WTC11 (cell line): ENCODE data around the gene ESYT3. TPM values are rescaled to one million over a fixed set of nuclear protein-coding genes. Genes with fewer than 3 reads are reported as not detected.

Experiments
- ATAC-seq: fragments of 200-7000 bp; cut with Tn5 transposase; 2 replicates; pipeline ENCODE4 v1.10.0; 2021; ENCODE audit warnings: mild to moderate bottlenecking, moderate library complexity
- CTCF ChIA-PET: fragments of 300-600 bp; sonication (Branson Sonifier 250); formaldehyde crosslinking; loops from one replicate; lab custom pipeline; 2021; ENCODE audit warnings: antibody characterized with exemption; lab: Charles Lee
- POLR2A ChIA-PET: fragments of 350-600 bp; sonication (Branson Sonifier 250); formaldehyde crosslinking; loops from one replicate; lab custom pipeline; 2021; ENCODE audit warnings: antibody characterized with exemption; lab: Charles Lee
- DNase-seq: peaks from one replicate; pipeline ENCODE4 v3.0.0; 2021; ENCODE audit warnings: low spot score
- H3K27ac Mint-ChIP-seq: 2 replicates; pipeline ENCODE4 v1.8.0; 2021; ENCODE audit warnings: mixed read lengths
- H3K27me3 Mint-ChIP-seq: 2 replicates; pipeline ENCODE4 v1.8.0; 2021; ENCODE audit warnings: low read depth, mild to moderate bottlenecking, moderate library complexity, mixed read lengths
- H3K36me3 Mint-ChIP-seq: 2 replicates; pipeline ENCODE4 v1.8.0; 2021; ENCODE audit warnings: mixed read lengths
- H3K4me1 Mint-ChIP-seq: 2 replicates; pipeline ENCODE4 v1.8.0; 2022; ENCODE audit warnings: mixed read lengths
- H3K4me3 Mint-ChIP-seq: 2 replicates; pipeline ENCODE4 v1.8.0; 2021; ENCODE audit warnings: mild to moderate bottlenecking, moderate library complexity, mixed read lengths
- H3K9me3 Mint-ChIP-seq: 2 replicates; pipeline ENCODE4 v1.8.0; 2021; ENCODE audit warnings: mixed read lengths
- CTCF ChIP-seq: fragments of 200-600 bp; IDR thresholded peaks from 2 replicates; pipeline ENCODE4 v1.8.0; 2022; ENCODE audit warnings: antibody characterized with exemption
- ESRRA ChIP-seq: sonication (generic); formaldehyde crosslinking; IDR thresholded peaks from 2 replicates; pipeline ENCODE4 v1.8.1; 2022; ENCODE audit warnings: mild to moderate bottlenecking, missing genetic modification reagents, borderline replicate concordance
- FOXP1 ChIP-seq: sonication (generic); formaldehyde crosslinking; IDR thresholded peaks from 2 replicates; pipeline ENCODE4 v1.8.0; 2022; ENCODE audit warnings: missing genetic modification reagents, mild to moderate bottlenecking, moderate library complexity, borderline replicate concordance
- GRHL2 ChIP-seq: fragments of 250-450 bp; sonication (Bioruptor Pico); IDR thresholded peaks from 2 replicates; pipeline ENCODE4 v1.8.0; 2022; ENCODE audit warnings: mild to moderate bottlenecking, moderate library complexity; ENCODE audit not compliant: insufficient replicate concordance, severe bottlenecking
- GTF2I ChIP-seq: fragments of 250-450 bp; sonication (Bioruptor Pico); conservative IDR thresholded peaks from 2 replicates; pipeline ENCODE4 v1.4.0; 2021; ENCODE audit warnings: mild to moderate bottlenecking
- JUN ChIP-seq: sonication (generic); formaldehyde crosslinking; IDR thresholded peaks from 2 replicates; pipeline ENCODE4 v1.8.0; 2023; ENCODE audit warnings: mild to moderate bottlenecking, missing genetic modification reagents
- MAX ChIP-seq: sonication (generic); formaldehyde crosslinking; IDR thresholded peaks from 2 replicates; pipeline ENCODE4 v1.8.0; 2022; ENCODE audit warnings: mild to moderate bottlenecking, missing genetic modification reagents
- MLX ChIP-seq: sonication (generic); formaldehyde crosslinking; IDR thresholded peaks from 2 replicates; pipeline ENCODE4 v1.8.1; 2023; ENCODE audit warnings: mild to moderate bottlenecking, missing genetic modification reagents, moderate library complexity
- NR1H2 ChIP-seq: sonication (generic); formaldehyde crosslinking; IDR thresholded peaks from 2 replicates; pipeline ENCODE4 v1.9.0; 2021; ENCODE audit warnings: mild to moderate bottlenecking, moderate library complexity, missing genetic modification reagents
- OVOL2 ChIP-seq: fragments of 250-450 bp; sonication (Bioruptor Pico); IDR thresholded peaks from 2 replicates; pipeline ENCODE4 v1.9.0; 2021; ENCODE audit warnings: mild to moderate bottlenecking, borderline replicate concordance
- RORB ChIP-seq: fragments of 250-450 bp; sonication (Bioruptor Pico); IDR thresholded peaks from 2 replicates; pipeline ENCODE4 v1.9.0; 2021; ENCODE audit warnings: mild to moderate bottlenecking
- SMAD3 ChIP-seq: sonication (generic); formaldehyde crosslinking; IDR thresholded peaks from 2 replicates; pipeline ENCODE4 v1.8.0; 2022; ENCODE audit warnings: missing genetic modification reagents, mild to moderate bottlenecking, borderline replicate concordance
- TCF7 ChIP-seq: sonication (generic); formaldehyde crosslinking; IDR thresholded peaks from 2 replicates; pipeline ENCODE4 v1.8.0; 2022; ENCODE audit warnings: mild to moderate bottlenecking, low read depth, missing genetic modification reagents, moderate library complexity
- TEAD4 ChIP-seq: sonication (generic); formaldehyde crosslinking; IDR thresholded peaks from 2 replicates; pipeline ENCODE4 v1.8.0; 2022; ENCODE audit warnings: mild to moderate bottlenecking, missing genetic modification reagents
- ZMAT4 ChIP-seq: fragments of 250-450 bp; sonication (Bioruptor Pico); IDR thresholded peaks from 2 replicates; pipeline ENCODE4 v1.9.0; 2021; ENCODE audit warnings: mild to moderate bottlenecking
- ZNF121 ChIP-seq: sonication (generic); formaldehyde crosslinking; IDR thresholded peaks from 2 replicates; pipeline ENCODE4 v1.8.0; 2023; ENCODE audit warnings: missing genetic modification reagents
- ZNF219 ChIP-seq: sonication (generic); formaldehyde crosslinking; IDR thresholded peaks from 2 replicates; pipeline ENCODE4 v1.8.0; 2023; ENCODE audit warnings: missing genetic modification reagents, mild to moderate bottlenecking, borderline replicate concordance
- ZNF232 ChIP-seq: sonication (generic); formaldehyde crosslinking; IDR thresholded peaks from 2 replicates; pipeline ENCODE4 v1.8.0; 2022; ENCODE audit warnings: mild to moderate bottlenecking, missing genetic modification reagents
- ZNF425 ChIP-seq: fragments of 250-450 bp; sonication (Bioruptor Pico); conservative IDR thresholded peaks from 2 replicates; pipeline ENCODE4 v1.9.0; 2021; ENCODE audit warnings: mild to moderate bottlenecking
- total RNA-seq: library from RNA; stranded (reverse); gene quantifications from 3 replicates; pipeline ENCODE4 v1.2.3, GENCODE V29; 2021

ESYT3 gene
- total RNA-seq, 1 experiment from 2014 or later = 6.4 TPM

GRCh38 chr3:138394686-138395085, 39.7 kb upstream of the ESYT3 start (continued):
- TF ChIP-seq MAX (CRISPR knock-in tag) (no peak), GTF2I (CRISPR knock-in tag) (no peak), GRHL2 (CRISPR knock-in tag) (no peak), TEAD4 (no peak)

GRCh38 chr3:138395865-138396751, 38.3 kb upstream of the ESYT3 start:
- H3K4me1 Mint-ChIP-seq = peaks cover 20% of the 10 kb centered on the region
- no peaks in the 10 kb centered on the region for H3K27me3 Mint-ChIP-seq
- POLR2A ChIA-PET = no interaction called here
- H3K27ac Mint-ChIP-seq = peak overlapping the region; percentile 34
- H3K4me3 Mint-ChIP-seq = no peak overlapping the region
- peak; percentile 66 for ATAC-seq
- CTCF ChIA-PET = interaction anchor here (1.0 to 4.6 kb wide), 13 partner anchors 9 to 540 kb away, joined by 3 to 33 read pairs (median 5); partner anchors contain the start of gene ESYT3
- TF ChIP-seq ZNF425 (CRISPR knock-in tag) (no peak), FOXP1 (no peak), MLX (CRISPR knock-in tag) (no peak), ZMAT4 (no peak), ZNF219 (CRISPR knock-in tag) (no peak), JUN (CRISPR knock-in tag) (no peak), ZNF232 (CRISPR knock-in tag) (no peak)
- TF ChIP-seq, all 79 proteins: peak for 0
- Mint-ChIP-seq H3K36me3 (no peaks in the 10 kb centered on the region), H3K9me3 (no peaks in the 10 kb centered on the region)
- no peak for DNase-seq

GRCh38 chr3:138396752-138397410, 37.5 kb upstream of the ESYT3 start:
- Mint-ChIP-seq H3K27me3 (no peaks in the 10 kb centered on the region), H3K9me3 (no peaks in the 10 kb centered on the region), H3K4me3 (no peak overlapping the region), H3K36me3 (no peaks in the 10 kb centered on the region), H3K4me1 (peaks cover 24% of the 10 kb centered on the region), H3K27ac (peak overlapping the region; percentile 34; the same call in 1 of the 2 replicates)
- ATAC-seq = peak; percentile 62
- ChIA-PET CTCF (interaction anchor here (0.8 to 4.6 kb wide), 14 partner anchors 9 to 539 kb away, joined by 3 to 33 read pairs (median 4); partner anchors contain the start of gene ESYT3), POLR2A (interaction anchor here (0.5 kb wide), 1 partner anchor 12 kb away, joined by 5 read pairs; no protein-coding TSS in a partner anchor)
- DNase-seq = no peak
- TF ChIP-seq OVOL2 (CRISPR knock-in tag) (no peak), NR1H2 (no peak)

- ATAC-seq (no peak), DNase-seq (no peak)
- POLR2A ChIA-PET = no interaction called here
- Mint-ChIP-seq H3K27me3 (no peaks in the 10 kb centered on the region), H3K36me3 (no peaks in the 10 kb centered on the region), H3K9me3 (no peaks in the 10 kb centered on the region), H3K4me3 (no peak overlapping the region), H3K27ac (no peak overlapping the region), H3K4me1 (peaks cover 32% of the 10 kb centered on the region)
- CTCF ChIA-PET = interaction anchor here (0.5 to 4.6 kb wide), 3 partner anchors 11 to 340 kb away, joined by 3 to 33 read pairs (median 23); no protein-coding TSS in a partner anchor
- TF ChIP-seq ZNF121 (CRISPR knock-in tag) = no peak
- TF ChIP-seq CTCF = no peak
- no peak for TF ChIP-seq ZNF425 (CRISPR knock-in tag)
- no peak for TF ChIP-seq RORB (CRISPR knock-in tag)
- no peak for TF ChIP-seq SMAD3 (CRISPR knock-in tag)
- TF ChIP-seq TCF7 (CRISPR knock-in tag) = no peak
- TF ChIP-seq ZNF232 (CRISPR knock-in tag) = no peak
- TF ChIP-seq TEAD4 = no peak
- no peak for TF ChIP-seq ESRRA (CRISPR knock-in tag)
Observed at GRCh38 chr3:138397983-138398382, 36.4 kb upstream of the ESYT3 start.
